H9 (cell line): ENCODE measurements around the gene AGT. TPM values are rescaled to one million over a fixed set of nuclear protein-coding genes. Genes with fewer than 3 reads are reported as not detected.

ENCODE experiments used
- DNase-seq: peaks from one replicate; pipeline ENCODE4 v3.0.0-alpha.2; 2017
- H2AFZ ChIP-seq: one replicate; pipeline ENCODE4 v1.6.1; 2013; ENCODE audit warnings: mild to moderate bottlenecking, low read length, control low read depth, moderate library complexity
- H2AK5ac ChIP-seq: 2 replicates; pipeline ENCODE4 v1.6.1; 2013; ENCODE audit warnings: low read length, control low read depth, mixed read lengths; ENCODE audit not compliant: insufficient read length
- H2BK120ac ChIP-seq: one replicate; pipeline ENCODE4 v1.6.1; 2013; ENCODE audit warnings: low read depth, mild to moderate bottlenecking, low read length, control low read depth, inconsistent platforms; ENCODE audit not compliant: poor library complexity, severe bottlenecking
- H2BK12ac ChIP-seq: 2 replicates; pipeline ENCODE4 v1.6.1; 2013; ENCODE audit warnings: low read length, control low read depth, mixed read lengths, low read depth; ENCODE audit not compliant: insufficient read length
- H2BK15ac ChIP-seq: 2 replicates; pipeline ENCODE4 v1.6.1; 2013; ENCODE audit warnings: low read depth, low read length, control low read depth
- H2BK20ac ChIP-seq: one replicate; pipeline ENCODE4 v1.6.1; 2013; ENCODE audit warnings: low read depth, mild to moderate bottlenecking, low read length, control low read depth, inconsistent platforms; ENCODE audit not compliant: poor library complexity, severe bottlenecking
- H2BK5ac ChIP-seq: 2 replicates; pipeline ENCODE4 v1.6.1; 2013; ENCODE audit warnings: low read length, control low read depth, mixed read lengths; ENCODE audit not compliant: insufficient read length
- H3K14ac ChIP-seq: 2 replicates; pipeline ENCODE4 v1.6.1; 2013; ENCODE audit warnings: low read length, control low read depth; ENCODE audit not compliant: insufficient read depth
- H3K18ac ChIP-seq: 2 replicates; pipeline ENCODE4 v1.6.1; 2013; ENCODE audit warnings: low read depth, mild to moderate bottlenecking, mixed read lengths, low read length, control low read depth; ENCODE audit not compliant: insufficient read length
- H3K23ac ChIP-seq: 2 replicates; pipeline ENCODE4 v1.6.1; 2013; ENCODE audit warnings: low read length, control low read depth, mixed read lengths, low read depth; ENCODE audit not compliant: insufficient read length
- H3K23me2 ChIP-seq: 2 replicates; pipeline ENCODE4 v1.6.1; 2013; ENCODE audit warnings: low read depth, mild to moderate bottlenecking, mixed read lengths, low read length, control low read depth; ENCODE audit not compliant: insufficient read length, poor library complexity, severe bottlenecking
- H3K27ac ChIP-seq: 2 replicates; pipeline ENCODE4 v1.5.1; 2013; ENCODE audit warnings: low read length, control low read depth, mixed read lengths, low read depth; ENCODE audit not compliant: insufficient read length
- H3K27me3 ChIP-seq: 2 replicates; pipeline ENCODE4 v1.6.1; 2013; ENCODE audit warnings: low read length, control low read depth, inconsistent platforms; ENCODE audit not compliant: insufficient read depth
- H3K4ac ChIP-seq: 2 replicates; pipeline ENCODE4 v1.6.1; 2013; ENCODE audit warnings: low read depth, mild to moderate bottlenecking, control low read depth, inconsistent platforms, low read length, moderate library complexity
- H3K4me1 ChIP-seq: 2 replicates; pipeline ENCODE4 v1.6.1; 2013; ENCODE audit warnings: low read length, control low read depth, inconsistent platforms; ENCODE audit not compliant: insufficient read depth
- H3K4me2 ChIP-seq: 2 replicates; pipeline ENCODE4 v1.6.1; 2013; ENCODE audit warnings: low read length, control low read depth, mixed read lengths; ENCODE audit not compliant: insufficient read length, insufficient read depth
- H3K56ac ChIP-seq: 2 replicates; pipeline ENCODE4 v1.6.1; 2013; ENCODE audit warnings: low read depth, mild to moderate bottlenecking, mixed read lengths, low read length, control low read depth; ENCODE audit not compliant: insufficient read length
- H3K79me1 ChIP-seq: 2 replicates; pipeline ENCODE4 v1.6.1; 2013; ENCODE audit warnings: low read depth, mild to moderate bottlenecking, moderate library complexity, low read length, control low read depth, inconsistent platforms; ENCODE audit not compliant: insufficient read depth, poor library complexity, severe bottlenecking
- H3K79me2 ChIP-seq: 2 replicates; pipeline ENCODE4 v1.6.1; 2013; ENCODE audit warnings: low read length, control low read depth, inconsistent platforms; ENCODE audit not compliant: insufficient read depth
- H3K9ac ChIP-seq: 2 replicates; pipeline ENCODE4 v1.6.1; 2013; ENCODE audit warnings: low read length, control low read depth, mixed read lengths; ENCODE audit not compliant: insufficient read length; ENCODE audit errors: extremely low read depth
- H3K9me3 ChIP-seq: one replicate; pipeline ENCODE4 v1.6.1; 2013; ENCODE audit warnings: low read depth, low read length, inconsistent platforms; ENCODE audit not compliant: control insufficient read depth
- H3T11ph ChIP-seq: one replicate; pipeline ENCODE4 v1.6.1; 2013; ENCODE audit warnings: mild to moderate bottlenecking, low read length, control low read depth, inconsistent platforms
- H4K20me1 ChIP-seq: one replicate; pipeline ENCODE4 v1.6.1; 2013; ENCODE audit not compliant: control insufficient read depth, insufficient read length, insufficient read depth
- H4K5ac ChIP-seq: 2 replicates; pipeline ENCODE4 v1.6.1; 2013; ENCODE audit warnings: low read depth, mild to moderate bottlenecking, mixed read lengths, low read length, control low read depth; ENCODE audit not compliant: insufficient read length
- H4K8ac ChIP-seq: replicated peaks from 2 replicates; pipeline ENCODE4 v1.6.1; 2013; ENCODE audit warnings: low read length, control low read depth, mixed read lengths, low read depth; ENCODE audit not compliant: insufficient read length
- H4K91ac ChIP-seq: 2 replicates; pipeline ENCODE4 v1.6.1; 2013; ENCODE audit warnings: low read depth, mild to moderate bottlenecking, moderate library complexity, mixed read lengths, low read length, control low read depth; ENCODE audit not compliant: insufficient read length
- H3K27ac Mint-ChIP-seq, 3 experiments: 2 replicates in 2 of 3; 3 replicates in 1 of 3; pipeline ENCODE4 v1.8.0; 2020 to 2021; ENCODE audit warnings: mixed read lengths in 3 of 3, mild to moderate bottlenecking in 1 of 3, moderate library complexity in 1 of 3
- H3K27me3 Mint-ChIP-seq: 2 replicates; pipeline ENCODE4 v1.8.0; 2021; ENCODE audit warnings: low read depth, mild to moderate bottlenecking, moderate library complexity, mixed read lengths
- H3K36me3 Mint-ChIP-seq, 3 experiments: 2 replicates in 2 of 3; 3 replicates in 1 of 3; pipeline ENCODE4 v1.8.0; 2020 to 2021; ENCODE audit warnings: low read depth in 3 of 3, mixed read lengths in 3 of 3; ENCODE audit not compliant: insufficient read depth in 1 of 3
- H3K4me1 Mint-ChIP-seq, 2 experiments: 2 replicates each; pipeline ENCODE4 v1.8.0; 2020; ENCODE audit warnings: mixed read lengths in 2 of 2
- H3K4me3 Mint-ChIP-seq, 2 experiments: 2 replicates in 1 of 2; 3 replicates in 1 of 2; pipeline ENCODE4 v1.8.0; 2020 to 2021; ENCODE audit warnings: mild to moderate bottlenecking in 2 of 2, mixed read lengths in 2 of 2, moderate library complexity in 1 of 2
- H3K9me3 Mint-ChIP-seq, 2 experiments: 2 replicates in 1 of 2; 3 replicates in 1 of 2; pipeline ENCODE4 v1.8.0; 2020; ENCODE audit warnings: mild to moderate bottlenecking in 2 of 2, mixed read lengths in 2 of 2, moderate library complexity in 1 of 2
- WGBS: extraction: QIAGEN DNeasy Blood & Tissue Kit; methylation state at CpG from one replicate; pipeline ENCODE4 v1.1.7; 2013; ENCODE audit warnings: missing lambda C conversion rate, low lambda C conversion rate, mixed read lengths; ENCODE audit not compliant: insufficient read length; ENCODE audit errors: extremely low coverage; 5-methylcytosine and 5-hydroxymethylcytosine counted together
- total RNA-seq: library from RNA; stranded (reverse); gene quantifications from 2 replicates; pipeline ENCODE4 v1.2.1, GENCODE V29; 2021
- TF ChIP-seq, protein P1 (sequence below): fragments of 200-600 bp; sonication (generic); conservative IDR thresholded peaks from 3 replicates; pipeline ENCODE4 v1.8.0; 2021; ENCODE audit warnings: antibody characterized with exemption, mild to moderate bottlenecking

AGT gene
- total RNA-seq, 1 experiment from 2014 or later: not detected

DNA sequence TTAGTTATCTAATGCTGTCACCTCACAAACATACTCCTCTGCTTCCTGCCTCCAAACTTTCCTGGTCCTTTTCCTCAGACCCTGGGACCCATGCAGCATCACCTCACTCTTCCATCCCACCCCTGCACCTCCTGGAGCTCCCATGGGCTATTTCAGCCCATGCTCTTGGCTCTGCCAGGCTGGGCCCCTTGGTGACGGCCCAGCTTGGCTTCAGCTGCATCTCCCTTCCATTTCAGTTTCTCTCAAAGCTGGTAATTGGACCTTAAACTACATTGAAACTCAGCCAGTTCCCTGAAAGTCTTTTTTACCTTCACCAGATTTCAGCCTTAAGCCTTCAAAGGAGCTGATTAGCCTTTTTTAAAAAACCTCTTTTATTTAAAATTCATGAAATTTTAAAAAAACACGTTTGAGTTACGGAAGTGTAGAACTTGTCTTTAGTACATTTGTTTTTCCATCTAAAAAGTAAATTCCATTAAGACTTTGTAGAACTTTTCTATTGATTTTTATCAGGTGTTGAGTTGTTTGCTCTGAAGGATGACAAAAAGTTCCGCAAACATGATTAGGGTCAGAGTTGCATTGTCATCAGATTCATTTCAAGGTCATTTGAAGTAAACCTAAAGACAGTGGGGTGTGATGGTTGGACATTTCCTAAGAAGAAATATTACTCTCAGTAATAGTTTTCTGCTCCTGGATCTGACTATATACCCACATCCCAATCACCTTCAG lies 33.5 kb downstream of the AGT start:
- H3K27me3 ChIP-seq: no peaks in the 10 kb centered on the region
- Mint-ChIP-seq H3K27ac (no peak overlapping the region), H3K9me3 (no peaks in the 10 kb centered on the region), H3K4me1 (no peaks in the 10 kb centered on the region), H3K36me3 (peaks cover 22 to 77% (median 72%) of the 10 kb centered on the region in 3 experiments; a peak in 6 of 7 replicates), H3K4me3 (no peak overlapping the region), H3K27me3 (no peaks in the 10 kb centered on the region)
- no peak overlapping the region for H3K56ac ChIP-seq
- no peak for DNase-seq
- H3K4ac ChIP-seq: no peak overlapping the region
- TF ChIP-seq, protein P1, sequence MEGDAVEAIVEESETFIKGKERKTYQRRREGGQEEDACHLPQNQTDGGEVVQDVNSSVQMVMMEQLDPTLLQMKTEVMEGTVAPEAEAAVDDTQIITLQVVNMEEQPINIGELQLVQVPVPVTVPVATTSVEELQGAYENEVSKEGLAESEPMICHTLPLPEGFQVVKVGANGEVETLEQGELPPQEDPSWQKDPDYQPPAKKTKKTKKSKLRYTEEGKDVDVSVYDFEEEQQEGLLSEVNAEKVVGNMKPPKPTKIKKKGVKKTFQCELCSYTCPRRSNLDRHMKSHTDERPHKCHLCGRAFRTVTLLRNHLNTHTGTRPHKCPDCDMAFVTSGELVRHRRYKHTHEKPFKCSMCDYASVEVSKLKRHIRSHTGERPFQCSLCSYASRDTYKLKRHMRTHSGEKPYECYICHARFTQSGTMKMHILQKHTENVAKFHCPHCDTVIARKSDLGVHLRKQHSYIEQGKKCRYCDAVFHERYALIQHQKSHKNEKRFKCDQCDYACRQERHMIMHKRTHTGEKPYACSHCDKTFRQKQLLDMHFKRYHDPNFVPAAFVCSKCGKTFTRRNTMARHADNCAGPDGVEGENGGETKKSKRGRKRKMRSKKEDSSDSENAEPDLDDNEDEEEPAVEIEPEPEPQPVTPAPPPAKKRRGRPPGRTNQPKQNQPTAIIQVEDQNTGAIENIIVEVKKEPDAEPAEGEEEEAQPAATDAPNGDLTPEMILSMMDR: no peak
- no peaks in the 10 kb centered on the region for H3K79me1 ChIP-seq
- WGBS: no CpG with 5 or more reads among the region's 4 CpGs
- no peak overlapping the region for H2BK20ac ChIP-seq
- no peak overlapping the region for H2AFZ ChIP-seq
- H2BK12ac ChIP-seq: no peak overlapping the region
- H3K14ac ChIP-seq: no peak overlapping the region
- H4K91ac ChIP-seq: no peak overlapping the region
- H3K9me3 ChIP-seq: no peaks in the 10 kb centered on the region
- H4K20me1 ChIP-seq: no peaks in the 10 kb centered on the region
- H3K4me2 ChIP-seq: no peak overlapping the region
- no peak overlapping the region for H4K5ac ChIP-seq
- no peak overlapping the region for H2BK15ac ChIP-seq
- H3K23me2 ChIP-seq: no peaks in the 10 kb centered on the region
- no peak overlapping the region for H2AK5ac ChIP-seq
- H4K8ac ChIP-seq: no peak overlapping the region
- H3K79me2 ChIP-seq: no peaks in the 10 kb centered on the region
- H2BK120ac ChIP-seq: no peak overlapping the region
- H3K9ac ChIP-seq: no peak overlapping the region
- H3K18ac ChIP-seq: no peak overlapping the region
- H3K23ac ChIP-seq: no peak overlapping the region
- no peak overlapping the region for H2BK5ac ChIP-seq
- no peak overlapping the region for H3T11ph ChIP-seq
- H3K4me1 ChIP-seq: no peaks in the 10 kb centered on the region
- H3K27ac ChIP-seq: no peak overlapping the region
